HG02870 (cell line): ENCODE data around the gene TMEM63B.
"Not testable (repeated sequence)": the region's sequence is repeated elsewhere in the genome, so short reads cannot be mapped to it uniquely, and the experiment has no call there.

Experiments used
- ATAC-seq: cut with Tn5 transposase; IDR thresholded peaks from one replicate; pipeline ENCODE4 v1.9.1; 2021; ENCODE audit warnings: mild to moderate bottlenecking, moderate library complexity; ENCODE audit not compliant: unreplicated experiment

TMEM63B gene

DNA sequence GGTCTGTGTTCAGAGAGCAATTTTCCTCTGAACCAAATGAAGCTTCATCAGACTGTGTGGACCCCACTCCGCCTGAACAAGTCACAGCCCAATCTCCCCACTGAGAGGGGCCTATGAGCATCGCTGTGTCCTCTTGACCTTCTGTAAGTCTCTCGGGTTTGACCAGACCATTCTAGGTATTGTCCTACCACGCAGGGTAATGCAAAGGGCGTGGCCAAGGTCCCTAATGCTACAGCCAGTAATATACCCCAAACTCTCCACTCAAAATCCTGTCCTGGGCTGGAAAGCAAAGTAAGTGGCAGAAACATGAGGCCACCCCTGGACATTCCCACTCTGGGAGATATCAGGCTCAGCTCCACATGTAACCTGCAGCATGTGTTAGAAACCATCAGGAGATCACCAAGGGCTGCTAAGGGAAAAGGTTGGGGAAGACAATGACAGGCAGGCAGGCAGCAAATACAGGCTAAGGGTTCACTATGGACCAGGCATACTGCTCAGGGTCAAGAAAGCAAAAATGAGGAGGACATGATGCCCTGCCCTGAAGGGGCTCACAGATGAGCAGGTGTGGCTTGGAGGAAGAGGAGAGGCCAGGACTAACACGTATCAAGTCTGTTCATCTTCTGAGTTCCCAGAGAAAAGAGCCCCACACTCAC lies 33.5 kb upstream of the TMEM63B start:
- no peak for ATAC-seq

DNA sequence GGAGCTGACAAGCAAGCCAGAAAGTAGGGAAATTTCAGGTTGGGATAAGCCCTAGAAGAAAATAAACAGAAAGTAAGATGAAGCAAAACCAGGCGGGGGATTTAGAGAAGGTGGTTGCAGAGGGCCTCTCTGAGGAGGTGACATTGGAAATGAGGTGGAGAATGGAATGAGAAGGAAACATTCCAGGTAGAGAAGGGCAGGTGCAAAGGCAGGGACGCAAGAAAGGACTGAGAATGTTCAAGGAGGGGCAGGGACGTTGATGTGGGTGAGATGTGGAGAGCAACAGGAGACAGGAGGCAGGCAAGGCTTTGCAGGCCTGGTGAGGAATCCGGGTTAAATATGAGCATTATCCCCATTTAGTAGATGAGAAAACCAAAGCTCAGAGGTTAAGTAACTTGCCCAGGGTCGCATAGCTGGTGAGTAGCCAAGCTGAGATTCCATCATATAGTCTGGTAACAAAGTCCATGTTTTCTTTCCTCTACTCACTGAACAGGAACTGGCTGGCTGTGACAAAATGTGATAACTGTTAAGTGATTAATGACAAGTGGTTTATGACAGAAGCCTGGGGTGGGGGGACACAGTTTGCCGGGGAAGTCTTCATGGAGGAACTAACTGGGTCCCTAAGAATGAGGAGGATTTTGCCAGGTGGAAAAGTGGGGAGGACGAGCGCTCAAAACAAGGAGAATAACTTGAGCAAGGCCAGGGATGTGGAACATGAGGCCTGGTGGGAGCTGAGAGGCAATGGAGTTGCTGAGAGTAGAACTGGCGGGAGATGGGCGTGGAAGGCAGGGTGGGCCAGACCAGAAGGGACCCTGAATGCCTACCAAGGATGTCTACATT lies 32.7 kb upstream of the TMEM63B start:
- ATAC-seq, result no peak

DNA sequence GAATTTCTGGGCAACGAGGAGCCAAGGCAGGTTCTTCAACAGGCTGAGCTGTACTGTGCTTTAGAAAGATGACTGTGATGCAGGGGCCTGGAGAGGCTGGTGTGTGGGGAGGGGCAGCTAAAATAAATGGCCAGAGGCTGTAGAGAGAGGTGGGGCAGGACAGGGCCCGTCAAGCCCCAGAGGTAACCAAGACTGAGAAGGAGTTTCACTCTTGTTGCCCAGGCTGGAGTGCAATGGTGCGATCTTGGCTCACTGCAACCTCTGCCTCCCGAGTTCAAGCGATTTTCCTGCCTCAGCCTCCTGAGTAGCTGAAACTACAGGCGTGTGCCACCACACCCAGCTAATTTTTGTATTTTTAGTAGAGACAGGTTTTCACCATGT lies 32.1 kb upstream of the TMEM63B start:
- ATAC-seq, result not testable (repeated sequence)

DNA sequence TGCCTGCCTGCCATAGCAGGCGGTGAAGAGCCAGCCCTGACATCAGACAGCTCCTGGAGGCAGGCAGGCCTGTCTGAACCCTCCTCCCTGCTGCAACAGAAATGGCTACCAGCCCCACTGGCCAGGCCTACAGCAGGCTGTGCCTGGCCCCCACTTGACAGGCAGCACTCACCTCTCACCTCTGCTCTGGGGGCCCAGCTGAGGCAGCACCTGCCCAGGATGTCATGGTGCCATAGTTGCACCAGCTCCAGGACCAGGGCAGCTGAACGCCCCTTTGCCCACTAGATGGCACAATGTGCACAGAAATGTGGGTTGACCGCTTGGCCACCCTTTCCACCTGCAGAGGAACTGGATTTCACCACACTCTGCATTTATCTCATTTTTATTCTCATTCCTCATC lies 30.7 kb upstream of the TMEM63B start:
- no peak for ATAC-seq

DNA sequence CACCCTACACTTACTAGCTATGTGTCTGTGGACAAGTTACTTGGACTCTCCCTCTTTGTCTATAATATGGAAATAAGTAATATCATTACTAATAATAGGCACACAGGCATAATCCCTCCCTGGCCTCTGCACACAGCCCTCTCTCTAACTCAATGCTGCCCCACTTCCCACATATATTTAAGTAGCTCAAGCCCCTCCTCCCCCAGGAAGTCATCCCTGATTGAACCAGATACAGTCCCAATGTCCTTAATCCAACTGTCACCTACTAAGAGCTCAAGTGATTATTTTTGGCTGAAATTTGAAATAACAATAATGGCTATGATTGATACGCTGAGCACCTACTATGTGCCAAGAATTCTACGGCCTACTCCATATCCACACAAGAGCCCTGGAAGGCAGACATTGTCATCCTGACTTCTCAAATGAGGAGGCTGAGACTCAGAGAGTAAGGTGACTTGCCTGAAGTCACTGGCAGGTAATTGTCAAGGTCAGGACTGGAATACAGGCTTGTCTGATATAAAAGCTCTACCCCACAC lies 29.5 kb upstream of the TMEM63B start:
- ATAC-seq, result no peak

DNA sequence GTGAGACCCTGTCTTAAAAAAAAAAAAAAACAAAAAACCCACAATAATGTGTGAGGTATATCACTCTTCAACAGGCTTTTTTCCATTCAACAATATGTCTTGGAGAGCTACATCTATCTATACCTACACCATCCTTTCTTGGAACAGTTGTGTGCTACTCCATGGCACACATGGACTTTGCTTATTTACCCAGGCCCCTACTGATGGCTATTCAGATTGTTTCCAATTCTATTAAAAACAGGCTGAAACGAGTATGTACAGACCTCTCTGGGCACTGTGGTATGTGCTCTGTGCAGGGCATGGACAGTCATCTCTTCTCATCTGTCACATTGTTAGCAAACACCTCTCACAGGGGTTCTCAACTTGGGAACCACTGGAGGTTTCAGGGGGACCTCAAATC lies 28.2 kb upstream of the TMEM63B start:
- ATAC-seq, result no peak

DNA sequence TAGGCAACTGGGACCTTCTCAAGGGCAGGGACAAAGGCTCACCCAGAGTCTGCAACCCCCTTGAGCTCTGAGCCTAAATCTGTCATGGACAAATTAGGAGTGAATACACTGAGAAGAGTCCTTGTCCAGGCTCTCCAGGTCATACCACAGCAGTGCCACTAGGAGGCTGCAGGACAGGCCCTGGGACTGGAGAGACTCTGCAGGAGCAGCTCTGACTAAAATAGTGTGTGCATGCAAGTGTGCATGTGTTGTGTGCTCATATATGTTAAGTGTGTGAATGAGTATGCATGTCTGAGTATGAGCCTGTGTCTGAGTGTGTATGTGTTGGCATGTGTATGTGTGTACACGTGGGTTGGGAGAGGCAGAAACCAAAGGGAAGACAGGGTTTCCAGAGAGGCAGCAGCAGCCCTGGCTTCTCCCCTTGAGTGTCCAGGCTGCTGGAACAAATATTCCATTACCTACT lies 27.2 kb upstream of the TMEM63B start:
- no peak for ATAC-seq

DNA sequence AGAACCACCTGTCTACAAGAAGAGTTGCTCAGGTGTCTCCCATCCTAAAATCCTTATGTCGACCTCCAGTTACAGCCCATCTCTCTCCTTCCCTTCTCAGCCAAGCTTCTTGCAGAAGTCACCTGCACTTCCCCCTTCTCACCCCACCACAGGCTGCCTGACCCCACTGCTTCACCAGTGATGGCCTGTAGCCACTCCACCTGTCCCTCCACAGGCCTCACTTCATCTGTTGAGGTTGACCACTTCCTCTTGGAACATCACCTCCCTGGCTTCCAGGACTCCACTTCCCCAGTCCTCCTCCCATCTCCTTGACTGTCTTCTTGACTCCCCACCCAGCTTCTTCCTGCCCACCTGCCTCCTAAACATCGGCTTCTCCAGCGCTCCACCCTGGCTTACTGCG lies 25.5 kb upstream of the TMEM63B start:
- no peak for ATAC-seq

DNA sequence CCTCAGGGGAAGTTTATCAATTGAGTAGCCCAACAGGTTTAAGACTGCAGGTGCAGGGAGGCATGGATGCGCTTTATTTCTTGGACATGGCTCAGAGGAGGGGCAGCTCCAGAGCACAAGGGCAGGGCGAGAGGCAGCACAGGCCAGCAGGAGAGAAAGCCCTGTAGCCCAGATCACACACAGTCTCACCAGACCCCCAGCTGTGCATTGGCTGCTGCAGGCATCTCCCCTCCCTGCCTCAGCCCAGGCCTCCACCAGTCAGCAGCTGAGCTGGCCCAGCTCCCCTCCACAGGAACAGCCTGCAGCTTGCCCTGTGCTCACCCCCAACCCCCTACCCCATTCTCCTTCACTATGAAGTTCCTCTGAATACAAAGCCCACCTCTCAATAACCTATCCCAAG lies 24.8 kb upstream of the TMEM63B start:
- ATAC-seq, result no peak

DNA sequence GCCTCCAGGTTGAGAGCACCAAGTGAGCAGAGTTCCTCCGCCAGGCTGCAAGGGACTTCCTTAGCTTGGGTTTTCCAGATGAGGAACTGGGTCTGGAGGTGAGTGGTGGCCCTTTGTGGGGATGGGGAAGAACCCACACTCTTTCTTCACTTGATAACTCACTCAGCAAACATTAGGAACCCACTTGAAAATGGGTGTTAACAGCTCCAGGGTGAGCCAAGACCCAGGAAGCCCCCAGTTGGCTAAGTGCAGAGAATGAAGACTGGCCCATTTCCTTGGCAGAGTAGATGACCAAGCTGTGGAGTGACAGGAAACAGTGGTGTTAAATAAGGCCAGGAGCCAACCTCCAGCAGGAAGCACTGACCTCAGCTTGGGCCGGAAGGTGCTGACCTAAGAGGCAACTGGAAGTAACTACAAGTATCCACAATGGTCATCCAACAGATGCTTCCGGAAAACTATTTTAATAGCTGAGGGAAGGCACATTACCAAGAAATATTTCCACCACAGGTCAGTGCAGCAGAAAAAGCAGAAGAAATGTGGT lies 22.8 kb upstream of the TMEM63B start:
- no peak for ATAC-seq

DNA sequence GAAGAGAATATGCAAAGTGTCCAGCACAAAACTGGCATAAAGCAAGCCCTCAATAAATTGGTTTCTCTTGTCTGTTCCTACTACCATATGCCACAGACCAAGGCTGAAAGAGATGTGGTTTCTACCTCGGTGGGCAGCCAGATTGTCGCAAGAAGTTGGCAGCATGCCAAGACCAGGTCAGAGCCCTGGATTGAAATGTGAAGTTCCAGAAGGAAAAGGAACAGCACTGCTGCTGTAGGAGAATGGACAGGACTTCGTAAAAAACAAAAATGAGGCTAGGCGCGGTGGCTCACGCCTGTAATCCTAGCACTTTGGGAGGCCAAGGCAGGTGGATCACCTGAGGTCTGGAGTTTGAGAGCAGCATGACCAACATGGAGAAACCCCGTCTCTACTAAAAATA lies 22.2 kb upstream of the TMEM63B start:
- ATAC-seq, result no peak

DNA sequence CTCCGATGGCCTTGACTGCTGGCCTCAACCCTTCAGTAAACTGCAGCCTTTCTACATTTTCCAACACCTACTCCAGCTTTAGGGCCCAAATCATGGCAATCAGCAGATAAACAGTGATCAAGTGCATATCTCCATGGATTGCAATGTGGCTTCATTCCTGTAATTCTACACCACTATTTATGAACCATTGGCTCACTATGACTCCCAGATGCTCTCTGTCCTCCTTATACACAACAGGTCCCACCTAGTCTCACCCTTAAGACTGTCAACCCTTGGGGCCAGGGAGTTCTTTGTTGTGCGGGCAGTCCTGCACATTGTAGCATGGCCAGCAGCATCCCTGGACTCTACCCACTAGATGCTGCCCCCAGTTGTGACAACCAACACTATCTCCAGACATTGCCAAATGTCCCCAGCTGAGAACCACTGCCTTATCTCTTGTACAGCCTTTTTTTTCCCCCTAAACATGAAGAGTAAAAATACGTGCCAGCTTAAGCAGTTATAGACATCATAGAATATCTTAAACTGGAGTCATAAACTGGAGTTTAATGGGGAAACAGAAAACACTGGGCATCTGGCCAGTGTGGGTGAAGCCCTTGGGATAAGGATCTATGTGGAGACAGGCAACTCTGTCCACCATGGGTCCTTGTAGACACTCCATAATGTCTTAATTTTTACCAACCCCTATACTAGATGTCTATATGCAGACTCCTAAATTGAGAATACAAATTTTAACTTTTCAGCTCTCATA lies 21.2 kb upstream of the TMEM63B start:
- no peak for ATAC-seq

DNA sequence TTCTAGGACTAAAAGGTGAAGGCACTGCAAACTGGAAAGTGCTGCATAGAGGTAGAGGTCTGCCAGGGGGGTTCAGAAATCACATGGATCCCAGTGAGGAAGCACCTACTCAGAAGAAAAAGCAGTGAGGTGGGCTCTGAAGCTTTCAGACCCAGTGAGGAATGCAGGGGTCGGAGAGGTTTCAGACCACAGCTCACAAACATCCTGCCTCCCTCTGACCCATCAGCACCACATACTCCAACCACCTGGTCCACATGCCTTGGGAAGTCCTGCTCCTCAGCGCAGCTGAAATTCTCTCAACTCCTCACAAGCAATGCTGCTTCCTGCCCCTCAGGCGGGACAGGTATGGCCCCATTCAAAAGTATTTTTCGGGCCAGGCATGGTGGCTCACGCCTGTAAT lies 20.3 kb upstream of the TMEM63B start:
- ATAC-seq, result no peak

DNA sequence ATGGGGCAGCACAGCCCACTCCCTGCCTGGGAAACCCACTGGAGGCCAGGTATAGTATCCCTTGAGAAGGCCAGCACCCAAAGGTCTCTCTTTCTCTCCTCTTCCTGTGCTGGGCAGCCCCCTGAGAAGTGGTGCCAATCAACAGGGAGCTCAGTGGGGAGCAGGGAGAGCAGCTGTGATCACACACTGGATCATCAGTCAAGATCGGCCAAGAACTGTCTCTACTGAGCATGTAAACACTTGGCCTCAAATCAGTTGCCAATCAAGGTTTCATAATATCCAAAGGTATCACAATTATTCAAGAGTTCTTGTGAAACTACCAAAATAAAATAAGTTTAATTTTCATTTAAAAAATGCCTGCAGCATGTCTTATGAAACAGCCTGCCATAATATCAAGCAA lies 18.9 kb upstream of the TMEM63B start:
- ATAC-seq, result no peak

DNA sequence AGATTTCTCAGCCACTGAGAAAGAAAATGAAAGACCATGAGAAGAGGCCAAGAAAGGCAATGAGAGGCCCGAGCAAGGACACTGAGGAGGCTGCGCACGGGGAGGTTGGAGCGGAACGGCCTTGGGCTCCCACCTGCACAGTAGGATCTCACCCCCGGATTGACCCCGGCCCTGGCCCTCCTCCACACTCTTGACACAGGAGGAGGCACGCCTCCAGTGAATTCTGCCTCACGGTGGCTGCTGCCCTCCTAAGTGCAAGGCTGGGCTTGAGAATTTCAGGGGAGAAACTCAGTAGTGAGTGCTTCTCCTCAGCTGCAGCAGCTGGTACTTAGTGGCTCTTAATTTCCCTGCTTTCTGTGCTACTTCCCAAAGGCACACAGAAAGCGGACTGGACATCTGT lies 18.1 kb upstream of the TMEM63B start:
- ATAC-seq, result no peak

DNA sequence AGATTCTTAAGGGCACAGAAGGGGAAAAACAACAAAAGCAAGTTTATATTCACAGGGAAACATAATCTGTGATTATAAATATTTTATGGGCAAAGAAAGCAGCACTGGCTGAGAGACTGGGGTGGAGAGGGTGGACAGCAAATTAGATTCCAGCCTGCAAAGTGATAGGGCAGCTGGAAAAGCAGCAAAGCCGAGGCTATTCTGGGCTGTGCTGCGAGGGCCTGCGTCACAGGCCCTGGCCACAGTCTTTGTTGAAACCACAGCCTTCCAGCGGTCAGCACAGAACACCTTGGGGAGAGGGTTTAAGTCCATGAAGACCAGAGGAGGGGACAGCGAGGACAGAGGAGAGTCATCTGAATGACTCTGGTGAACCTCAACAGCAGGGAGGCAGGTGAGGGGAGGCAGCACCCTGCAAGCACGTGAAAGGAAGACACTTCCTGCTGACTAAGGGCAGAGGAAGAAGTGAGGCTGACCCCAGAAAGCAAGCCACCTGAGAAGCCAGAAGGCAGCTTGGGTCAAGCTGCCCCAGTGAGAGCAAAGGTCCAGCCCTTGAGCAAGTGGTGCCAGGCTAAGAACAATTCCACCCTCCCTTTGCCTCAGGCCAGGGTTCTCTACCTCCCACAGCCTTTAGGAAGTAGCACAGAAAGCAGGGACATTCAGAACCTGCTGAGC lies 17.2 kb upstream of the TMEM63B start:
- ATAC-seq, result no peak

DNA sequence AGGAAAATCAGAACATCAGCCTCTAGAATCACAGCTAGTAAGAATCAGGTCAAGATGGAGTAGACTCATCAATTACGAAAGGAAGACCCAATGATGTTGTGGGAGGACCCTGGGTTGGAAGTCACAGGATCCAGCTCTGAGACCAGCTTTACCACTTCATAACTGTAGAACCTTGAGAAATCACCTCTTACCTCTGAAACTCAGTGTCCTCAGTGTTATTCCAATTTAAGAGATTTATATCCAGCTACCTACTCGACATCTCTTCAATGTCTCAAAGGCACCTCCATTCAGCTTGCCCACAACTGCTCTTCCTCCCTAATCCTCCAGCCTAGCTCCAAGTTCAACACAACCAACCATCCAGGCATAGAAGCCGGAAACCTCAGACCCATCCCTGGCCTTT lies 16.4 kb upstream of the TMEM63B start:
- no peak for ATAC-seq

DNA sequence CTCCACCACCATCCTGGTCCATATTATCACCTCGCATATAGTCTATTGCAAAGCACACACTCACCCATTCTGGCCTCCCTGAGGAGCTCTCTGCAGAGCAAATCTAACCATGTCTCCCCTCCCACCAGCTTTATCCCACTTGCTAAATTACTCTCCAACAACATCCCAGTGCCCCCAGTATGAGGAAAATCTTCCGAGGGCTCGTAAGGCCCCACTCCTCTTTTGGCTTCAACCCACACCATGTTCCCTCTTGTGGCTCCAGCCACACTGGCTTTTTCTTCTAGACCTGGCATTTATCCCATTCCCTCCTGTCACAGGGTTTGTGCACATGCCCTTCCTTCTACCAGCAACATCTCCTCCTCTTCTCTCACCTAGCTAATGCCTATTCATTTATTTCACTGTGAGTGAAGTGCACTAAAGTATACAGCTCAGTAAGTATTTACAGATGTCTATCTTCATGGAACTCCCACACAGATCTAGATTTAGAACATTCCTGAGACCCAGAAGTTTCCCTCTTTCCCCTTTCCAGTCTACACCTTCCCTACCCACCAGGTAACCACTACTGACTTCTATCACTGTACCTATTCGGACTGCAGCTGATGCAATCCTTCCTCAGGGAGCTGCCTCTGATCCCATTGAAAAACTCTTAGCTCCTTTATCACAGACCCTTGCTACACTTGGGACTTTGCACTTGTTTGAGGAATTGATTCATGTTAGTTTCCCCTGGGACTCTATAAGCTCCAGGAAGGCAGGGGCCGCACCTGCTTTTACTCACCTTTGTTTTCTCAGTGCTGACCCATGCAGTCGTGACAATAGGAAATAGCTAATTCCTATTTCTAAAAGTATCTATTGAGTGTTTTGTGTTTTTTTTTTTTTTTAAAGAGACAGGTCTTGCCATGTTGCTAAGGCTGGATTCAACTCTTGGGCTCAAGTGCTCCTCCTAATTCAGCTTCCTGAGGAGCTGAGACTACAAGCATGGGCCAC lies 15.6 kb upstream of the TMEM63B start:
- no peak for ATAC-seq

DNA sequence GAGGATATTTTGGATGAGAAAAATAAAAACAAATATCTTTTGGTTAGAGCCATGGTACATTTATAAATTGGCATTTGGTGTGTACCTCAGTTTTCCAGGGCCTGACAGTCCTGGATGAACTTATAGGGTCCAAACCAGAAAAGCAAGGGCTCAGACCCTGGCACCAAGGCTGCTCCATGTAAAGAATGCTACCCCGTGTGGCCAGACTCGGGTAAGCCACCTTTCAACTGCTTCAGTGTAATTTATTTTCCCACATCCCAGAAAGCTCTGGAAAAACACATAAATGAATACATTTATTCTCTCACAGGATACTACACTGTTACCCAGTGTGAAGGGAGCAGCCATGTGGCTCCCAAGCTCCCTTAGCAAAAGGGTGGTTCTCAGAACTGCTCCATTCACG lies 13.9 kb upstream of the TMEM63B start:
- no peak for ATAC-seq

DNA sequence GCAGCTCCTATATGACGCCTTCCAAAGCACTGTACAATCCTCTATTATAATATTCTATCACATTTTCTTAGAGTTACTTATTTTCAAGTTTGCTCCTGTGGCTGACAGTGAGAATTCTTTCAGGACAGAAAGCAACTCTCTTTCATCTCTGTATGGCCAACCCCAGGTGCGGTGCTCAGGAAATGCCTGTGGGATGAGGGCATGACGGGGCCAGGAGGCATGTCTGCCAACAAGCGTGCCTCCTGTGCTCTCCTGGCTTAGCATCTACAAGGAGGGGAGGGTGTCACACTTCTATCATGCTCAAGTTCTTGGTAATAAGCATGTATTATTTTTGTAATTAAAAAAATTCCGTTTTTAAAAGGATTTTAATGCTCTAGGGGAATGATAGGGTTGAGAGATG lies 11.5 kb upstream of the TMEM63B start:
- ATAC-seq, result no peak
